Prostate gland (tissue), 2 donors: ENCODE results near the gene CTSA. TPM values are rescaled to one million over a fixed set of nuclear protein-coding genes. Genes with fewer than 3 reads are reported as not detected.

Experiments
- DNase-seq: peaks from one replicate; pipeline ENCODE4 v3.0.0-alpha.2; 2019; ENCODE audit warnings: low spot score
- H3K27ac ChIP-seq, 2 donors: fragments of 200-600 bp; sonication (generic); 2 replicates each; pipeline ENCODE4 v1.5.1; 2017 to 2019
- H3K27me3 ChIP-seq: fragments of 200-600 bp; sonication (generic); replicated peaks from 2 replicates; pipeline ENCODE4 v1.5.1; 2019; ENCODE audit not compliant: insufficient read depth
- H3K36me3 ChIP-seq, 2 donors: fragments of 200-600 bp; sonication (generic); 1 replicate in 1 of 2; 2 replicates in 1 of 2; pipeline versions ENCODE4 v1.5.1 to v1.8.1; 2017 to 2019
- H3K4me1 ChIP-seq: fragments of 200-600 bp; sonication (generic); replicated peaks from 2 replicates; pipeline ENCODE4 v1.5.1; 2019
- H3K4me3 ChIP-seq, 2 donors: fragments of 200-600 bp; sonication (generic); 2 replicates each; pipeline ENCODE4 v1.5.1; 2017 to 2019
- H3K9me3 ChIP-seq: fragments of 200-600 bp; sonication (generic); 2 replicates; pipeline ENCODE4 v1.5.1; 2017
- POLR2A ChIP-seq: fragments of 450-650 bp; IDR thresholded peaks from one replicate; pipeline ENCODE4 v1.6.1; 2016; ENCODE audit warnings: antibody characterized with exemption, mild to moderate bottlenecking
- POLR2AphosphoS5 ChIP-seq: sonication (generic); formaldehyde crosslinking; IDR thresholded peaks from one replicate; pipeline ENCODE4 v1.6.1; 2017; ENCODE audit warnings: antibody characterized with exemption
- WGBS: methylation state at CpG from one replicate; pipeline ENCODE4 v1.1.5; 2018; 5-methylcytosine and 5-hydroxymethylcytosine counted together
- intact Hi-C: fragments of 100-400 bp; cut with DNase I; formaldehyde crosslinking; loops from one replicate; pipeline ENCODE4 v1.14.2; 2022
- total RNA-seq, 2 donors: library from RNA; depleted of rRNA; stranded (reverse); fragments of >200 nt; gene quantifications; one replicate each; pipeline ENCODE4 v1.1.0, GENCODE V29; 2016
- TF ChIP-seq, protein P1 (sequence below), 4 experiments: fragments of 200-600 bp in 2 of 4; fragments of 450-650 bp in 2 of 4; sonication (generic) in 2 of 4; IDR thresholded peaks; 1 replicate in 3 of 4; 2 replicates in 1 of 4; pipeline ENCODE4 v1.5.1; 2016 to 2019; ENCODE audit warnings: antibody characterized with exemption in 4 of 4, mild to moderate bottlenecking in 2 of 4, moderate library complexity in 2 of 4

The CTSA gene
- total RNA-seq, 2 donors from 2014 or later, result 37.9 to 215 TPM

DNA sequence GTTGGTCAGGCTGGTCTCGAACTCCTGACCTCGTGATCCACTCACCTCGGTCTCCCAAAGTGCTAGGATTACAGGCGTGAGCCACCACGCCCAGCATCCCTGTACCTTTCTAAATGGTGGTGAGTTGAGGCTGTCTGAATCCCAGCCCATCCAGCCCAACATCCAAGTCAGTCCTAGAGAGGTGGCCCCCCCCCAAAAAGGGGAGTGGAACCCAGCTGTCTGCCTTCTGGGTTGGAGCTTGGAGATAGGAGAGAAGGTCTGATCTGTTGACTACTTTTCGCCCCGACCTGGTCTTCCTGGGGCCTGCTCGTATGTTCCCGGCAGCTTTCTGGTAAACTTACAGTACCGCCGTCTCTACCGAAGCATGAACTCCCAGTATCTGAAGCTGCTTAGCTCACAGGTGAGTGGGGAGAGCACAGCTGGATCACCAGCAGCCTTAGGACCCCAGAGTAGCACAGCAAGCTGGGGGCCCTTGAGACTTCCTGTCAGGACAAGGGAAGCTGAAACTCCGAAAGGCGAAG, 5.6 kb downstream of the CTSA start:
- Histone ChIP-seq H3K4me3 (no peak overlapping the region), H3K27ac (no peak overlapping the region), H3K36me3 (no peaks in the 10 kb centered on the region), H3K9me3 (no peaks in the 10 kb centered on the region), H3K4me1 (peaks cover 4% of the 10 kb centered on the region), H3K27me3 (no peaks in the 10 kb centered on the region)
- TF ChIP-seq POLR2A (no peak), POLR2AphosphoS5 (no peak)
- TF ChIP-seq, protein P1, sequence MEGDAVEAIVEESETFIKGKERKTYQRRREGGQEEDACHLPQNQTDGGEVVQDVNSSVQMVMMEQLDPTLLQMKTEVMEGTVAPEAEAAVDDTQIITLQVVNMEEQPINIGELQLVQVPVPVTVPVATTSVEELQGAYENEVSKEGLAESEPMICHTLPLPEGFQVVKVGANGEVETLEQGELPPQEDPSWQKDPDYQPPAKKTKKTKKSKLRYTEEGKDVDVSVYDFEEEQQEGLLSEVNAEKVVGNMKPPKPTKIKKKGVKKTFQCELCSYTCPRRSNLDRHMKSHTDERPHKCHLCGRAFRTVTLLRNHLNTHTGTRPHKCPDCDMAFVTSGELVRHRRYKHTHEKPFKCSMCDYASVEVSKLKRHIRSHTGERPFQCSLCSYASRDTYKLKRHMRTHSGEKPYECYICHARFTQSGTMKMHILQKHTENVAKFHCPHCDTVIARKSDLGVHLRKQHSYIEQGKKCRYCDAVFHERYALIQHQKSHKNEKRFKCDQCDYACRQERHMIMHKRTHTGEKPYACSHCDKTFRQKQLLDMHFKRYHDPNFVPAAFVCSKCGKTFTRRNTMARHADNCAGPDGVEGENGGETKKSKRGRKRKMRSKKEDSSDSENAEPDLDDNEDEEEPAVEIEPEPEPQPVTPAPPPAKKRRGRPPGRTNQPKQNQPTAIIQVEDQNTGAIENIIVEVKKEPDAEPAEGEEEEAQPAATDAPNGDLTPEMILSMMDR (IDR thresholded peaks at IDR 0.05), result no peak
- 90% methylated on average over 14 of the region's 14 CpGs for WGBS
- no peak for DNase-seq
- intact Hi-C loops, result loop anchor here (10.0 kb wide), 1 partner anchor 68 kb away; no protein-coding TSS in a partner anchor

DNA sequence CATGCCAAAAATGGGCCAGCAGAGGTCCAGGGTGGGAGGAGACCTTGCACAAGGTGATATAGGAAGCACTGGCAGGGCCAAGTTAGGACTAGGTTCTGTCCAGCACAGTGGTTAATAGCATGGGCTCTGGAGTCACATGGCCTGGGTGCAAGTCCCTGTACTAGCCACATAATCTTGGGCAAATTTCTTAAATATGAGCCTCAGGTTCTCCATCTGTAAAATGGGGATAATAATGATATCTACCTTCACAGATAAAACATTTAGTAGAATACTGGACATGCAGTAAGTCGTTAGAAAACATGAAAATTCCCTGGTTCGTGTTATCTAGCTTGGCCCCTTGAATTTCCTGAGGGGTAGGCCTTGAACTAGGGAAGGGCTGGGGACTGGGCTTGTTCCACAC, 6.2 kb downstream of the CTSA start:
- intact Hi-C loops, result loop anchor here (10.0 kb wide), 1 partner anchor 68 kb away; no protein-coding TSS in a partner anchor
- TF ChIP-seq POLR2A (no peak), POLR2AphosphoS5 (no peak)
- TF ChIP-seq, protein P1 (IDR thresholded peaks at IDR 0.05), result no peak
- DNase-seq, result no peak
- Histone ChIP-seq H3K36me3 (no peaks in the 10 kb centered on the region), H3K27ac (no peak overlapping the region), H3K4me1 (no peaks in the 10 kb centered on the region), H3K4me3 (no peak overlapping the region), H3K9me3 (no peaks in the 10 kb centered on the region), H3K27me3 (no peaks in the 10 kb centered on the region)
- WGBS, result 77% methylated on average over 2 of the region's 2 CpGs

DNA sequence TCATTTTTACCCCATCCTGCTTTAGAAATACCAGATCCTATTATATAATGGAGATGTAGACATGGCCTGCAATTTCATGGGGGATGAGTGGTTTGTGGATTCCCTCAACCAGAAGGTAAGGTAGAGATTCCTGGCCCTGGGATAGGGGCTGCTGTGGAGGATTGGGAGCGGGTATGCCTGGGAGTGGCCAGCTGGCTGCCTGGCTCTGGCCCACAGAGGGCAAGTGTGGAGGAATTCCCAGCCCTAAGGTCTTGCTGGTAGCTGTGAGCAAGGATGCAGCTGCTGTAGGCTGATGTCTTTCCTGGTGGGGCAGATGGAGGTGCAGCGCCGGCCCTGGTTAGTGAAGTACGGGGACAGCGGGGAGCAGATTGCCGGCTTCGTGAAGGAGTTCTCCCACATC, 6.6 kb downstream of the CTSA start:
- Histone ChIP-seq H3K27me3 (no peaks in the 10 kb centered on the region), H3K4me3 (no peak overlapping the region), H3K36me3 (no peaks in the 10 kb centered on the region), H3K9me3 (no peaks in the 10 kb centered on the region), H3K27ac (no peak overlapping the region), H3K4me1 (no peaks in the 10 kb centered on the region)
- TF ChIP-seq, protein P1 (IDR thresholded peaks at IDR 0.05), result no peak
- TF ChIP-seq POLR2A, result no peak
- DNase-seq, result no peak
- intact Hi-C loops, result loop anchor here (10.0 kb wide), 1 partner anchor 67 kb away; no protein-coding TSS in a partner anchor
- 95% methylated on average over 7 of the region's 7 CpGs for WGBS

DNA sequence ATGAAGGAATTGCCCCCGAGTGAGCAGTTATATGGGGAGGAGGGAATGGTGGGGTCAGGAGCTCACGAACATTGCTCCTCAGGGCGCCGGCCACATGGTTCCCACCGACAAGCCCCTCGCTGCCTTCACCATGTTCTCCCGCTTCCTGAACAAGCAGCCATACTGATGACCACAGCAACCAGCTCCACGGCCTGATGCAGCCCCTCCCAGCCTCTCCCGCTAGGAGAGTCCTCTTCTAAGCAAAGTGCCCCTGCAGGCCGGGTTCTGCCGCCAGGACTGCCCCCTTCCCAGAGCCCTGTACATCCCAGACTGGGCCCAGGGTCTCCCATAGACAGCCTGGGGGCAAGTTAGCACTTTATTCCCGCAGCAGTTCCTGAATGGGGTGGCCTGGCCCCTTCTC, 7.2 kb downstream of the CTSA start:
- Histone ChIP-seq H3K27ac (no peak overlapping the region), H3K4me1 (no peaks in the 10 kb centered on the region), H3K4me3 (no peak overlapping the region), H3K27me3 (no peaks in the 10 kb centered on the region), H3K36me3 (no peaks in the 10 kb centered on the region), H3K9me3 (no peaks in the 10 kb centered on the region)
- WGBS, result 81% methylated on average over 12 of the region's 12 CpGs
- TF ChIP-seq, protein P1 (IDR thresholded peaks at IDR 0.05), result no peak
- no peak for TF ChIP-seq POLR2AphosphoS5
- TF ChIP-seq POLR2A, result no peak
- intact Hi-C loops, result loop anchor here (10.0 kb wide), 1 partner anchor 67 kb away; no protein-coding TSS in a partner anchor
- no peak for DNase-seq
